Activated CD4-positive, alpha-beta memory T cell treated with anti-CD3 and anti-CD28 coated beads for 36 hours (primary cell): ENCODE measurements around the gene DDX47. TPM values are rescaled to one million over a fixed set of nuclear protein-coding genes. Genes with fewer than 3 reads are reported as not detected.
"Not testable (repeated sequence)": the region's sequence is repeated elsewhere in the genome, so short reads cannot be mapped to it uniquely, and the experiment has no call there.

Experiments used
- CTCF ChIA-PET: fragments of 350-600 bp; sonication (Branson Sonifier 250); formaldehyde crosslinking; loops from one replicate; lab custom pipeline; 2021; ENCODE audit warnings: antibody characterized with exemption, inconsistent platforms; lab: Charles Lee
- POLR2A ChIA-PET: fragments of 350-600 bp; sonication (Branson Sonifier 250); formaldehyde crosslinking; loops from one replicate; lab custom pipeline; 2021; ENCODE audit warnings: antibody characterized with exemption; lab: Charles Lee
- DNase-seq: peaks from one replicate; pipeline ENCODE4 v3.0.0-alpha.2; 2020
- H3K27ac Mint-ChIP-seq: one replicate; pipeline ENCODE4 v1.8.0; 2021; ENCODE audit warnings: mixed read lengths
- H3K27me3 Mint-ChIP-seq: one replicate; pipeline ENCODE4 v1.8.0; 2021; ENCODE audit warnings: mixed read lengths
- H3K36me3 Mint-ChIP-seq: one replicate; pipeline ENCODE4 v1.8.0; 2021; ENCODE audit warnings: mixed read lengths
- H3K4me1 Mint-ChIP-seq: one replicate; pipeline ENCODE4 v1.8.0; 2021; ENCODE audit warnings: low read depth, mixed read lengths
- H3K4me3 Mint-ChIP-seq: one replicate; pipeline ENCODE4 v1.8.0; 2021; ENCODE audit warnings: mild to moderate bottlenecking, mixed read lengths
- H3K9me3 Mint-ChIP-seq: one replicate; pipeline ENCODE4 v1.8.0; 2021; ENCODE audit warnings: mixed read lengths
- intact Hi-C: fragments of 100-400 bp; cut with micrococcal nuclease; formaldehyde crosslinking; loops from one replicate; pipeline ENCODE4 v1.15.1; 2023
- total RNA-seq, 2 experiments: library from RNA; stranded (reverse); gene quantifications; one replicate each; pipeline ENCODE4 v1.2.3, GENCODE V29; 2021

Gene DDX47
- total RNA-seq, 2 experiments from 2014 or later: 75.2 to 75.3 TPM

DNA sequence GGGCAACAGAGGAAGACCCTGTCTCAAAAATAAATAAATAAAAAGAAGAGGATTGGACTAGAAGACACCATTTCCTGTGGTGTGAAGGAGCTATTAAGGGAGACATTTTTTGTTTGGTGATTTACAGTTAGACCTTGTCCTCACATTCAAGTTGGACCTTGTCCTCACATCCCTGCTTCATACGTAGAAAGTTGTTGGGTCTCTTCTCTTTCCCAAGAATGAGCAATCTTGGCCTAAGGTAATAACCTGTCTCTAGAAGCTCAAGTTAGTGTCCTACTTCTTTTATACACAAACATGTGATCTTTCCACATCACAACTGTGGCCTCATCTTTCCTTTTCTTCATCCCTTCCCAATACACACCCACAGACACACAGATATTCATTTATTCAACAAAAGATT, 14.7 kb upstream of the DDX47 start:
- POLR2A ChIA-PET: no interaction called here
- CTCF ChIA-PET: interaction anchor here (0.9 to 2.0 kb wide), 4 partner anchors 9 to 62 kb away, joined by 3 to 8 read pairs (median 4); partner anchors contain the start of gene DDX47
- H3K27ac Mint-ChIP-seq: no peak overlapping the region
- no peak overlapping the region for H3K4me3 Mint-ChIP-seq
- intact Hi-C loops: no loop called here
- DNase-seq: no peak
- H3K9me3 Mint-ChIP-seq: no peaks in the 10 kb centered on the region
- peaks cover 17% of the 10 kb centered on the region for H3K4me1 Mint-ChIP-seq
- H3K36me3 Mint-ChIP-seq: no peaks in the 10 kb centered on the region
- no peaks in the 10 kb centered on the region for H3K27me3 Mint-ChIP-seq

DNA sequence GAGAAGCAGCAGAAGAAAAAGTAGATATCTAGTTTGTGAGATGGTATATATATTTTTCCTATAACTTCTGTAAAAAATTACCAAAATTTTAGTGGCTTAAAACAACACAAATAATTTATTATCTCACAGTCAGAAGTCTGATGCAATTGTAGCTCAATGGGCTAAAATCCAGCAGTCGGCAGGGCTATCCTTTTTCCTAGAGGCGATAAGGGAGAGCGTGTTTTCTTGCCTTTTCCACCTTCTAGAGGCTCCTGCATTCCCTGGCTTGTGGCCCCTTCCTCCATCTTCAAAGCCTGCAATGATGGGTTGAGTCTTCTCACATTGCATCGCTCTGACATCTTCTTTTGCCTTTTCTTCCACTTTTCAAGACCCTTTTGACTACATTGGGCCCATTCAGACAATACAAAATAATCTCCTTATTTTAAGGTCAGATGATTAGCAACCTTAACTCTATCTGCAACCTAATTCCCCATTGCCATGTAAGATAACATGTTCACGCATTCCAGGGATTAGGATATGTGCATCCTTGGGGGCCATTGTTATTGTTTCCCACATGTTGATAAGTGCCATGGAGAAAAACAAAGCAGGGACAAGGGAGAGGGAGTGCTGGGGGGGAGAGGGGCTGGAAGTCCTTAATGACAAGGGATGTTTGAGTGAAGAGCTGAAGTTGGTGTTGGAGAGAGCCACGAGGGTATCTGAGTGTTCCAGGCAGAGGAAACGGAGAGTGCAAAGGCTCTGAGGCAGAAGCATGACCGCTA, 13.8 kb upstream of the DDX47 start:
- Mint-ChIP-seq H3K4me1 (peaks cover 25% of the 10 kb centered on the region), H3K9me3 (no peaks in the 10 kb centered on the region), H3K27ac (no peak overlapping the region), H3K4me3 (no peak overlapping the region), H3K27me3 (no peaks in the 10 kb centered on the region), H3K36me3 (no peaks in the 10 kb centered on the region)
- CTCF ChIA-PET: interaction anchor here (0.9 to 1.4 kb wide), 4 partner anchors 11 to 63 kb away, joined by 3 read pairs; partner anchors contain the start of gene DDX47
- no peak for DNase-seq
- POLR2A ChIA-PET: no interaction called here
- intact Hi-C loops: no loop called here

- intact Hi-C loops: loop anchor here (10.0 kb wide), 1 partner anchor 446 kb away; the partner anchor contains the start of genes BORCS5 and MANSC1
- H3K27ac Mint-ChIP-seq: no peak overlapping the region
- no peaks in the 10 kb centered on the region for H3K27me3 Mint-ChIP-seq
- no peaks in the 10 kb centered on the region for H3K9me3 Mint-ChIP-seq
- DNase-seq: no peak
- H3K36me3 Mint-ChIP-seq: no peaks in the 10 kb centered on the region
- CTCF ChIA-PET: interaction anchor here (0.9 to 1.6 kb wide), 3 partner anchors 12 to 63 kb away, joined by 3 read pairs; no protein-coding TSS in a partner anchor
- no peak overlapping the region for H3K4me3 Mint-ChIP-seq
- POLR2A ChIA-PET: no interaction called here
- H3K4me1 Mint-ChIP-seq: peaks cover 30% of the 10 kb centered on the region
Observed at GRCh38 chr12:12800406-12801180, 12.6 kb upstream of the DDX47 start.

DNA sequence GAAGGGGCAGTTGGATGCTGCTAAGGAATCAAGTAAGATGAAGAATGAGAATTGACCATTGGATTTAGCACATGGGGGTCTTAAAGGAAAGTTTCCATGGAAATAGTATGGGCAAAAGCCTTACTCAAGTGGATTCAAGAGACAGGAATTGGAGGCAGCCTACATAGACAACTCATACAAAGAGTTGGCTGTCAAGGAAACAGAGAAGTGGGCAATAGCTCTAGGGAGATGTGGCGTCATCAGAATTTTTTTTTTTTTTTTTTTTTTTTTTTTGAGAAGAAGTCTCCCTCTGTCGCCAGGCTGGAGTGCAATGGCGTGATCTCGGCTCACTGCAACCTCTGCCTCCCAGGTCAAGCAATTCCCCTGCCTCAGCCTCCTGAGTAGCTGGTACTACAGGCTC, 11.5 kb upstream of the DDX47 start:
- CTCF ChIA-PET: interaction anchor here (1.6 to 6.7 kb wide), 2 partner anchors 12 to 13 kb away, joined by 3 to 56 read pairs; no protein-coding TSS in a partner anchor
- DNase-seq: not testable (repeated sequence)

DNA sequence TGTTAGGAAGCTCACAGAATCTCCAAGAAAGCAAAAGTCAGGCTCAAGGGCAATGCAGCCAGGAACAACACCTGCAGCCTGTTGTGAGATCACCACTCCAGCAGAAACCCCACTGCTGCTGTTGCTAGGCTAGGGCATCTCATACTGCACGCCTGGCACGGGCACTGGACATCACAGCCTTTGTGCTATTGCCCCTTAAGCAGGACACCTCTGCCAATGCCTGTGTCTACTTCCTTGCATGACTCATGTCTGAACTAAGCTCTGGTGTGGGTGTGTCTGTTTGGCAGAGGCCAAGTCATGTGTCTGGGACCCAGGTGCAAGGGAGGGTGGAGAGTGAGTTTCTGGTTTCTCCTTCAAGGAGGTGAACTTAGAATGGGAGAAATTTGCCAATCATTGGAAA, 10.0 kb upstream of the DDX47 start:
- no peaks in the 10 kb centered on the region for H3K27me3 Mint-ChIP-seq
- no peaks in the 10 kb centered on the region for H3K36me3 Mint-ChIP-seq
- peak; percentile 61 for DNase-seq
- H3K4me3 Mint-ChIP-seq: no peak overlapping the region
- peaks cover 46% of the 10 kb centered on the region for H3K4me1 Mint-ChIP-seq
- intact Hi-C loops: loop anchor here (10.0 kb wide), 1 partner anchor 448 kb away; the partner anchor contains the start of genes BORCS5 and MANSC1
- H3K27ac Mint-ChIP-seq: peak overlapping the region; percentile 50
- CTCF ChIA-PET: interaction anchor here (0.6 to 6.7 kb wide), 6 partner anchors 9 to 409 kb away, joined by 3 to 56 read pairs (median 5); partner anchors contain the start of gene DDX47
- POLR2A ChIA-PET: interaction anchor here (0.6 kb wide), 2 partner anchors 22 to 66 kb away, joined by 3 to 4 read pairs; no protein-coding TSS in a partner anchor
- no peaks in the 10 kb centered on the region for H3K9me3 Mint-ChIP-seq

More for the DNA sequence above, 11.5 kb upstream of the DDX47 start:
- H3K27ac Mint-ChIP-seq, H3K27me3 Mint-ChIP-seq, POLR2A ChIA-PET, H3K4me3 Mint-ChIP-seq, H3K9me3 Mint-ChIP-seq, H3K36me3 Mint-ChIP-seq: not testable (repeated sequence)
- H3K4me1 Mint-ChIP-seq: peaks cover 32% of the 10 kb centered on the region
- intact Hi-C loops: loop anchor here (10.0 kb wide), 1 partner anchor 447 kb away; the partner anchor contains the start of genes BORCS5 and MANSC1

DNA sequence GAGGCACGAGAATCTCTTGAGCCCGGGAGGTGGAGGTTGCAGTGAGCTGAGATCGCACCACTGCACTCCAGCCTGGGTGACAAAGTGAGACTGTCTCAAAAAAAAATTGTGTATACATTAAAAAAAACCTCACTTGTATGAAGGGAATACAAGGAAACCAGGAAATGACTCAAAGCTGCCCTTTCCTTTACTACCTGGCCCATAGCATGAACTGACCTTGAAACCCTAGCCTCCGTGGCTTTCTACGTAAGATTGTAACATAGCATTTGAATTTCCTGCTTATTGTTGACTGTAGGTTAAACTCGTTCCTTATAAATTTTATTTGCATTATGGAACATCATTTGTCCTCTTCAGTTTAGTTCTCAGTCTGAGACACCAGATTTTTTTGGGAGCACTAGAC, 9.1 kb upstream of the DDX47 start:
- POLR2A ChIA-PET: no interaction called here
- intact Hi-C loops: loop anchor here (10.0 kb wide), 1 partner anchor 449 kb away; the partner anchor contains the start of genes BORCS5 and MANSC1
- no peak overlapping the region for H3K4me3 Mint-ChIP-seq
- CTCF ChIA-PET: interaction anchor here (1.3 to 6.7 kb wide), 3 partner anchors 8 to 33 kb away, joined by 4 to 56 read pairs (median 8); partner anchors contain the start of gene DDX47
- peaks cover 53% of the 10 kb centered on the region for H3K4me1 Mint-ChIP-seq
- no peak overlapping the region for H3K27ac Mint-ChIP-seq
- DNase-seq: no peak
- no peaks in the 10 kb centered on the region for H3K9me3 Mint-ChIP-seq
- no peaks in the 10 kb centered on the region for H3K36me3 Mint-ChIP-seq
- no peaks in the 10 kb centered on the region for H3K27me3 Mint-ChIP-seq

GRCh38 chr12:12804432-12804886, 8.7 kb upstream of the DDX47 start:
- intact Hi-C loops: loop anchor here (10.0 kb wide), 1 partner anchor 450 kb away; the partner anchor contains the start of genes BORCS5 and MANSC1
- Mint-ChIP-seq H3K4me1 (peaks cover 56% of the 10 kb centered on the region), H3K27ac (peak overlapping the region; percentile 0), H3K36me3 (no peaks in the 10 kb centered on the region), H3K27me3 (no peaks in the 10 kb centered on the region), H3K4me3 (no peak overlapping the region), H3K9me3 (no peaks in the 10 kb centered on the region)
- ChIA-PET POLR2A (no interaction called here), CTCF (interaction anchor here (1.3 to 6.7 kb wide), 3 partner anchors 8 to 32 kb away, joined by 4 to 56 read pairs (median 8); partner anchors contain the start of gene DDX47)
- DNase-seq: no peak

- POLR2A ChIA-PET: interaction anchor here (1.2 kb wide), 1 partner anchor 20 kb away, joined by 3 read pairs; no protein-coding TSS in a partner anchor
- Mint-ChIP-seq H3K4me3 (no peak overlapping the region), H3K4me1 (peaks cover 52% of the 10 kb centered on the region), H3K36me3 (no peaks in the 10 kb centered on the region), H3K27ac (peak overlapping the region; percentile 91), H3K27me3 (no peaks in the 10 kb centered on the region), H3K9me3 (no peaks in the 10 kb centered on the region)
- DNase-seq: no peak
- intact Hi-C loops: loop anchor here (10.0 kb wide), 1 partner anchor 452 kb away; the partner anchor contains the start of genes BORCS5 and MANSC1
- CTCF ChIA-PET: interaction anchor here (1.0 to 6.7 kb wide), 2 partner anchors 18 to 89 kb away, joined by 3 to 56 read pairs; no protein-coding TSS in a partner anchor
Observed at GRCh38 chr12:12806784-12807516, 6.2 kb upstream of the DDX47 start.

- Mint-ChIP-seq H3K4me1 (peaks cover 47% of the 10 kb centered on the region), H3K27ac (peak overlapping the region; percentile 91)
- not testable (repeated sequence) for H3K9me3 Mint-ChIP-seq, DNase-seq, H3K4me3 Mint-ChIP-seq, H3K27me3 Mint-ChIP-seq, H3K36me3 Mint-ChIP-seq
- intact Hi-C loops: loop anchor here (10.0 kb wide), 1 partner anchor 453 kb away; the partner anchor contains the start of genes BORCS5 and MANSC1
- POLR2A ChIA-PET: interaction anchor here (1.2 kb wide), 1 partner anchor 20 kb away, joined by 3 read pairs; no protein-coding TSS in a partner anchor
- CTCF ChIA-PET: interaction anchor here (1.0 to 6.7 kb wide), 2 partner anchors 19 to 88 kb away, joined by 3 to 56 read pairs; no protein-coding TSS in a partner anchor
Observed at GRCh38 chr12:12807517-12807903, 5.6 kb upstream of the DDX47 start.

GRCh38 chr12:12807970-12808702, 5.0 kb upstream of the DDX47 start:
- peak overlapping the region; percentile 54 for H3K4me3 Mint-ChIP-seq
- H3K36me3 Mint-ChIP-seq: peaks cover under 1% of the 10 kb centered on the region
- no peaks in the 10 kb centered on the region for H3K27me3 Mint-ChIP-seq
- H3K9me3 Mint-ChIP-seq: no peaks in the 10 kb centered on the region
- POLR2A ChIA-PET: interaction anchor here (1.5 kb wide), 1 partner anchor 91 kb away, joined by 3 read pairs; no protein-coding TSS in a partner anchor
- H3K27ac Mint-ChIP-seq: peak overlapping the region; percentile 91
- DNase-seq: peak; percentile 69
- intact Hi-C loops: loop anchor here (1.0 to 10.0 kb wide), 5 partner anchors 20 to 453 kb away; partner anchors contain the start of genes BORCS5, GSG1 and MANSC1
- CTCF ChIA-PET: interaction anchor here (1.0 to 6.7 kb wide), 3 partner anchors 20 to 88 kb away, joined by 3 to 56 read pairs (median 4); no protein-coding TSS in a partner anchor
- H3K4me1 Mint-ChIP-seq: peaks cover 49% of the 10 kb centered on the region
